ENCODE results near the gene DIRAS1. TPM values are rescaled to one million over a fixed set of nuclear protein-coding genes. Genes with fewer than 3 reads are reported as not detected.
"Not testable (repeated sequence)": the region's sequence is repeated elsewhere in the genome, so short reads cannot be mapped to it uniquely, and the experiment has no call there.

The DIRAS1 gene
- total RNA-seq, 1 experiment from 2014 or later, result 7.3 TPM

DNA sequence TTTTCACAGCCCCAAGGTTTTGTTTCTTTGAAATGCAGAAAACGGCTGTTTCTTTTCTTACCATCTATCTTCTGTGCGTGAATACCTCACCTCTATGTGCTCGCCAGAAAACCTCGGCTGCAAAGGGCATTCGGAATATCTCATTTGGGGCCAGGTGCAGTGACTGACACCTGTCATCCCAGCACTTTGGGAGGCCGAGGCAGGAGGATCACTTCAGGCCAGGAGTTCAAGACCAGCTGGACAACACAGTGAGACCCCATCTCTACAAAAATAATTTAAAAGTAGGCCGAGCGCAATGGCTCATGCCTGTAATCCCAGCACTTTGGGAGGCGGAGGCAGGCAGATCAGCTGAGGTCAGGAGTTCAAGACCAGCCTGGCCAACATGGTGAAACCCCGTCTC is 53.8 kb downstream of the DIRAS1 start:
- DNase-seq (ENCODE audit: low read depth, low spot score); in situ Hi-C loops (cut with HindIII; ENCODE audit: low pct_unique_long_range_greater_than_20kb, low sequenced_read_pairs): not testable (repeated sequence)

DNA sequence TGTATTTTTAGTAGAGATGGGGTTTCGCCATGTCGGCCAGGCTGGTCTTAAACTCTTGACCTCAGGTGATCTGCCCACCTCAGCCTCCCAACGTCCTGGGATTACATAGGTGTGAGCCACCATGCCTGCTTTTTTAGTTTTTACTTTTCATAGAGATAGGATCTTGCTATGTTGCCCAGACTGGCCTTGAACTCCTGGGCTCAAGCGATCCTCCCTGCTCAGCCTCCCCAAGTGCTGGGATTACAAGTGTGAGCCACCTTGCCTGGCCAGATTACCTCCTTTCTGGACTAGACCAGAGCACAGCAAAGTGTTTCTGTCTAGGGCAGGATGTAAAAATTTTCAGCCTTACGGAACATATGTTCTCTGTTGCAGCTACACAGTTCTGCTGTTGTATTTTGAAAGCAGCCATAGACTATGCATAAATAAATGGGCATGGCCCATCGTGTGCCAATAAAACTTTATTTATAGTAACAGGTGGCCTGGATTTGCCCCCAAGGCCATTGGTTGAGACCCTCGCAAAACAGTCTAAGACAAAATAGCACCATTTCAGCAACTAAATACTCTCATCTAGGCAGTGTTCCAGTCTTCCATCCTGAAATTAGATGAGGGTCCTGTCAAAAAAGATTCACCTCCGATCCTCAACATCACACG is 54.7 kb downstream of the DIRAS1 start:
- in situ Hi-C loops (cut with HindIII; ENCODE audit: low pct_unique_long_range_greater_than_20kb, low sequenced_read_pairs), result no loop called here
- no peak for DNase-seq (ENCODE audit: low read depth, low spot score)

DNA sequence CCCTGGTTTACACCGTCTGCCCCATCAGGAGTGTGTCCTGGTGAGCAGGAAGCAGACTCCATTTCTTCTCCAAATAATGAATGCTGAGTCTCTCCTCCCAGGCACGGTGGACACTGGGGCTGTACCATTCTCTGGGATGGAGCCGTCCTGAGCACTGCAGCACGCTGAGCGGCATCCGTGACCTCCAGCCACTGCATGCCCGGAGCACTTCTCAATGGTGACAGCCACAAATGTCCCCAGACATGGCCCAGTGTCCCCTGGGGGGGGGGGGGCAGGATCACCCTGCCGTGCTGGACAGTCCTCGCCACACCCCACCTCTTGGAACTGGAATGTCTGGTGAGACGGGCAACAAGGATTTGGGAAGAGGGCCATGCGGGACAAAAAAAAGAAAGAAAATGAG is 56.1 kb downstream of the DIRAS1 start:
- no peak for DNase-seq (ENCODE audit: low read depth, low spot score)
- in situ Hi-C loops (cut with HindIII; ENCODE audit: low pct_unique_long_range_greater_than_20kb, low sequenced_read_pairs), result no loop called here

Other genes with a start within 250 kb of the DIRAS1 start
- 4.0 TPM in 2 replicates for gene GADD45B, start 245.2 kb downstream of the DIRAS1 start, total RNA-seq (2014; rRNA removed; shearing (Covaris generic))
- gene GNG7, start 18.7 kb downstream of the DIRAS1 start, total RNA-seq (2014; rRNA removed; shearing (Covaris generic)), result 3.2 and 3.5 TPM in 2 replicates
- gene SLC39A3, start 18.6 kb upstream of the DIRAS1 start, total RNA-seq (2014; rRNA removed; shearing (Covaris generic)), result 42.1 and 48.6 TPM in 2 replicates
- gene SGTA, start 61.9 kb upstream of the DIRAS1 start, total RNA-seq (2014; rRNA removed; shearing (Covaris generic)), result 35.1 and 44.2 TPM in 2 replicates
- 124 and 131 TPM in 2 replicates for gene THOP1, start 64.1 kb upstream of the DIRAS1 start, total RNA-seq (2014; rRNA removed; shearing (Covaris generic))
- gene ZNF554, start 98.5 kb upstream of the DIRAS1 start, total RNA-seq (2014; rRNA removed; shearing (Covaris generic)), result 0.92 and 1.9 TPM in 2 replicates
- gene ZNF555, start 120.1 kb upstream of the DIRAS1 start, total RNA-seq (2014; rRNA removed; shearing (Covaris generic)), result 4.5 and 4.9 TPM in 2 replicates
- gene ZNF556, start 146.0 kb upstream of the DIRAS1 start, total RNA-seq (2014; rRNA removed; shearing (Covaris generic)), result 0.05 TPM in 1 of 2 replicates, not detected in the other
- 4.1 and 6.6 TPM in 2 replicates for gene ZNF57, start 179.6 kb upstream of the DIRAS1 start, total RNA-seq (2014; rRNA removed; shearing (Covaris generic))
- 2.3 and 3.5 TPM in 2 replicates for gene ZNF77, start 223.6 kb upstream of the DIRAS1 start, total RNA-seq (2014; rRNA removed; shearing (Covaris generic))

Data from SK-MEL-5 (cell line).